ENCODE results near the gene OPCML.
A peak's percentile ranks its signal among the peaks of the same experiment; 100 is the strongest.

Gene OPCML

DNA sequence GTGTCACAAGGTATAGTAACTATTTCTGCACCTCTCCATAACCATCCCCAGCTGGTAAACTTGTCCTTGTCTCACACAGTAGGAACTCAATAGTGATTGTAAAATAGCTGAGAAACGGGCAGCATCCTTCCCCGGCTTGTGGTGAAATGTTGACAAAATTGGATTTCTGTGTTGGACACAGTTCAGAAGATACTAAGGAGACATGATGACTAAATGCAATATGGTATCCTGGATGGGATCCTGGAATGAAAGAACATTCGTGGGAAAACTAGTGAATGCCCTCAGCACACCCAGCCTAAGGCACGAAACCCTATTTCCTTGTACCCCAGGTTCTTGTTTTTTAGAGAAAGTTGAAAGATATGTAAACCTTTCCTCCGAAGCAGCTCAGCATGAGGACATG is 18.8 kb upstream of the OPCML start:
- TF ChIP-seq, protein P1, sequence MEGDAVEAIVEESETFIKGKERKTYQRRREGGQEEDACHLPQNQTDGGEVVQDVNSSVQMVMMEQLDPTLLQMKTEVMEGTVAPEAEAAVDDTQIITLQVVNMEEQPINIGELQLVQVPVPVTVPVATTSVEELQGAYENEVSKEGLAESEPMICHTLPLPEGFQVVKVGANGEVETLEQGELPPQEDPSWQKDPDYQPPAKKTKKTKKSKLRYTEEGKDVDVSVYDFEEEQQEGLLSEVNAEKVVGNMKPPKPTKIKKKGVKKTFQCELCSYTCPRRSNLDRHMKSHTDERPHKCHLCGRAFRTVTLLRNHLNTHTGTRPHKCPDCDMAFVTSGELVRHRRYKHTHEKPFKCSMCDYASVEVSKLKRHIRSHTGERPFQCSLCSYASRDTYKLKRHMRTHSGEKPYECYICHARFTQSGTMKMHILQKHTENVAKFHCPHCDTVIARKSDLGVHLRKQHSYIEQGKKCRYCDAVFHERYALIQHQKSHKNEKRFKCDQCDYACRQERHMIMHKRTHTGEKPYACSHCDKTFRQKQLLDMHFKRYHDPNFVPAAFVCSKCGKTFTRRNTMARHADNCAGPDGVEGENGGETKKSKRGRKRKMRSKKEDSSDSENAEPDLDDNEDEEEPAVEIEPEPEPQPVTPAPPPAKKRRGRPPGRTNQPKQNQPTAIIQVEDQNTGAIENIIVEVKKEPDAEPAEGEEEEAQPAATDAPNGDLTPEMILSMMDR (IDR thresholded peaks at IDR 0.05; ENCODE audit: extremely low read depth, missing control alignments): no peak
- DNase-seq (ENCODE audit: low spot score): no peak

DNA sequence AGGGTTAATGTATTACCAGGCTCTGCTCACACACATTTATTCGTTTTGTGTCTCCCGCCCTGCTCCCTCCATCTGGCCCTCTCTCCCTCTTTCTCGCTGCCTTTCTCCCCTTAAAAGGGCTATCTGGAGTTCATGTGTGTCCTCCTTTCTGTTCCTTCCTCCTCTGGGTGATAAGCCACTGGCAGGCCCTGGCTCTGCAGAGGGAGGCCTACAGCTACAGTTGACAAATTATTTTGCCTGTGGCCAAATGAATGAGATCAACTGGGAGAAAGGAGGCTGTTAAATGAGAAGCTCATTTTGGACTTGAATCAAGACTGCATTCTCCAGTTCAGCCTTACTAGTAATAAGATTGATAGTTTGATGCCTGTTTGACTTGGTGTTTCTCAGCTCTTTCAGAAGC is 17.5 kb upstream of the OPCML start:
- DNase-seq (ENCODE audit: low spot score): no peak
- TF ChIP-seq, protein P1 (IDR thresholded peaks at IDR 0.05; ENCODE audit: extremely low read depth, missing control alignments): no peak

GRCh38 chr11:133548641-133549040 is 16.3 kb upstream of the OPCML start:
- no peak for DNase-seq (ENCODE audit: low spot score)

DNA sequence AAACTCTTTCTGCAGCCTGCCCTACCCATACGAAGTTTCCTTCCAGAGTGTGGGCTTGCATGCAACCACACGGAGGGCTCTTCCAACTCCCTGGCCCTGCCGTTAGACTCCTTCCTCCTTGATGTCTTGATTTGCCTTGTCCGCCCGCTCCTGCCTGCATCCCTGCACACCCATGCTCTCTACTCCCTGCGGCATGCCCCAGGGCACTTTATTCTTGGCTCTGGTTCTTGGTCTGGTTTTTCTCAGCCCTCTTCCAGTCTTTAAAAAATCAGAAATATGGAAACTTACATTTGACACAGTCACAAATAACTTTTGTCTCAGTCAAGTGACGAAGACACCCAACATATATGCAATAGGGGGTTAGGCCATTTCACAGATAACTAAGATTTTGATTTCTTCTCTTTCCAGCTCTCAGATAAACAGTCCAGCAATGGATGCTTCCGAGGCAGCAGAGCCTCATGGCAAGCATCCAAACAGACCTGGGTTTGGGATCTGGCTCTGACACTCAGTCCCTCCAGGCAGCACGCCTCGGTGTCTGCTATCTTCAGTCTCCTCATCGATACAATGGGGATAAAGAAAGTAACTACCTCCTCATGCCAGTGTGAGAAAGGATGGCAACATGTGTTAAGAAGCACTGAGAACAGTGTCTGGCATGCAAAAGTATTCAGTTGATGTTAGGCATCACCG is 15.7 kb upstream of the OPCML start:
- TF ChIP-seq, protein P1 (IDR thresholded peaks at IDR 0.05; ENCODE audit: extremely low read depth, missing control alignments): no peak
- no peak for DNase-seq (ENCODE audit: low spot score)

More at GRCh38 chr11:133548641-133549040, 16.3 kb upstream of the OPCML start:
- TF ChIP-seq, protein P1 (IDR thresholded peaks at IDR 0.05; ENCODE audit: extremely low read depth, missing control alignments): no peak

GRCh38 chr11:133545199-133545803 is 13.0 kb upstream of the OPCML start:
- TF ChIP-seq, protein P1 (IDR thresholded peaks at IDR 0.05; ENCODE audit: extremely low read depth, missing control alignments): no peak
- DNase-seq (ENCODE audit: low spot score): peak; percentile 27

DNA sequence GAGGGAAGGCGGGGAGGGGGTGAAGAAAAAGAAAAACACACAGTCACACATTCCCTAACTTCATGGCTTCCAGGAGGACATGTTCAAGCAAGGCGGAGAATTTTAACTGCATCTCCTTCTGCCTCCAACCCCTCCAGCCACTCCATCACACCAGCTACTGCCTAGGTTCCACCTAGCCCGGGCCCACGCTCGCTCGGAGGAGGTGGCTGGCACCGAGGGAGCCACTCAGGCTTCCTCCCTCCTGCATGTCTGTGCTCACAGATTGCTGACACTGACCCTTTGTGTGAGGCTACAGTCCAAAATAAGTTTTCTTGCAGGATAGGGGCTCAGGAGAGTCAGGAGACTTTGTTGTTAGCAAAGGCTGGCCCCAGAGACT is 9.4 kb upstream of the OPCML start:
- TF ChIP-seq, protein P1 (IDR thresholded peaks at IDR 0.05; ENCODE audit: extremely low read depth, missing control alignments): no peak
- DNase-seq (ENCODE audit: low spot score): no peak

GRCh38 chr11:133541021-133541719 is 8.9 kb upstream of the OPCML start:
- TF ChIP-seq, protein P1 (IDR thresholded peaks at IDR 0.05; ENCODE audit: extremely low read depth, missing control alignments): no peak
- DNase-seq (ENCODE audit: low spot score): no peak
